Keratinocyte (primary cell): ENCODE results near the gene AGL.
"Not testable (repeated sequence)": the region's sequence is repeated elsewhere in the genome, so short reads cannot be mapped to it uniquely, and the experiment has no call there.

Source experiments
- EZH2 ChIP-seq: IDR thresholded peaks from one replicate; pipeline ENCODE4 v1.6.1; 2012; ENCODE audit warnings: inconsistent platforms, mild to moderate bottlenecking, low read length, moderate library complexity
- TF ChIP-seq, protein P1 (sequence below), 3 experiments: IDR thresholded peaks in 1 of 3; conservative IDR thresholded peaks in 1 of 3; optimal IDR thresholded peaks in 1 of 3; 2 replicates in 2 of 3; 3 replicates in 1 of 3; pipeline versions ENCODE3 to v1.5.1; 2011; ENCODE audit warnings: low read length in 3 of 3, mild to moderate bottlenecking in 3 of 3, moderate library complexity in 2 of 3, control low read depth in 1 of 3, inconsistent platforms in 1 of 3; ENCODE audit not compliant: insufficient read depth in 2 of 3; ENCODE audit errors: extremely low read depth in 1 of 3

DNA sequence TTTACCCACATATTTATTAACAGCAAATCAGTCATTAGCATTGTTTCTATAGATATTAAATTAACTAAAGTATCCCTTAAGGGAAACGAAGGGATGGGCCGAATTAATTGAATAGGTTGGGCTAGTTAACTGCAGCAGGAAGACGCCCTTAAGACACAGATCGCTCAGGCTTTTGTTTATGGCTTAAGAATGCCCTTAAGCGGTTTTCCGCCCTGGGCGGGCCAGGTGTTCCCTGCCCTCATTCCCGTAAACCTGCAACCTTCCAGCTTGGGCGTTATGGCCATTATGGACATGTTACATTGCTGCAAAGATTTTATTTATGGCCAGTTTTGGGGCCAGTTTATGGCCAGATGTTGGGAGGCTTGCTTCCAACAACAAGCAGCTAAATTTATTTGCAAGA, 5.0 kb upstream of the AGL start:
- TF ChIP-seq, protein P1, sequence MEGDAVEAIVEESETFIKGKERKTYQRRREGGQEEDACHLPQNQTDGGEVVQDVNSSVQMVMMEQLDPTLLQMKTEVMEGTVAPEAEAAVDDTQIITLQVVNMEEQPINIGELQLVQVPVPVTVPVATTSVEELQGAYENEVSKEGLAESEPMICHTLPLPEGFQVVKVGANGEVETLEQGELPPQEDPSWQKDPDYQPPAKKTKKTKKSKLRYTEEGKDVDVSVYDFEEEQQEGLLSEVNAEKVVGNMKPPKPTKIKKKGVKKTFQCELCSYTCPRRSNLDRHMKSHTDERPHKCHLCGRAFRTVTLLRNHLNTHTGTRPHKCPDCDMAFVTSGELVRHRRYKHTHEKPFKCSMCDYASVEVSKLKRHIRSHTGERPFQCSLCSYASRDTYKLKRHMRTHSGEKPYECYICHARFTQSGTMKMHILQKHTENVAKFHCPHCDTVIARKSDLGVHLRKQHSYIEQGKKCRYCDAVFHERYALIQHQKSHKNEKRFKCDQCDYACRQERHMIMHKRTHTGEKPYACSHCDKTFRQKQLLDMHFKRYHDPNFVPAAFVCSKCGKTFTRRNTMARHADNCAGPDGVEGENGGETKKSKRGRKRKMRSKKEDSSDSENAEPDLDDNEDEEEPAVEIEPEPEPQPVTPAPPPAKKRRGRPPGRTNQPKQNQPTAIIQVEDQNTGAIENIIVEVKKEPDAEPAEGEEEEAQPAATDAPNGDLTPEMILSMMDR (optimal IDR thresholded peaks at IDR 0.05 in 1 of 3, IDR thresholded peaks at IDR 0.05 in 1 of 3, conservative IDR thresholded peaks at IDR 0.05 in 1 of 3; ENCODE audit: extremely low read depth in 1 of 3, insufficient read depth in 2 of 3, low read length in 3 of 3): not testable (repeated sequence)
- TF ChIP-seq EZH2: not testable (repeated sequence)
